ENCODE data around the gene POLA2.

The POLA2 gene

GRCh38 chr11:65291613-65292012, 29.9 kb downstream of the POLA2 start:
- no peak for TF ChIP-seq CTCF (IDR thresholded peaks at IDR 0.05; ENCODE audit: unreplicated experiment in 3 of 3)
- no peaks in the 10 kb centered on the region for H3K27me3 Mint-ChIP-seq (ENCODE audit: low read depth)
- H3K4me1 Mint-ChIP-seq = peaks cover 67% of the 10 kb centered on the region

GRCh38 chr11:65292890-65293289, 31.1 kb downstream of the POLA2 start:
- Mint-ChIP-seq H3K27me3 (ENCODE audit: low read depth) (no peaks in the 10 kb centered on the region), H3K27ac (peak overlapping the region; percentile 97 to 99 (median 98)), H3K9me3 (no peaks in the 10 kb centered on the region), H3K4me1 (peaks cover 76% of the 10 kb centered on the region), H3K36me3 (ENCODE audit: low read depth) (peaks cover 56% of the 10 kb centered on the region), H3K4me3 (peak overlapping the region; percentile 15 to 65 (median 17))
- TF ChIP-seq CTCF (IDR thresholded peaks at IDR 0.05; ENCODE audit: unreplicated experiment in 3 of 3) = no peak

More at GRCh38 chr11:65291613-65292012, 29.9 kb downstream of the POLA2 start:
- Mint-ChIP-seq H3K4me3 (peak overlapping the region; percentile 7 to 70 (median 41)), H3K9me3 (no peaks in the 10 kb centered on the region), H3K36me3 (ENCODE audit: low read depth) (peaks cover 65% of the 10 kb centered on the region), H3K27ac (peak overlapping the region; percentile 97 to 99 (median 98))

- no peaks in the 10 kb centered on the region for H3K27me3 Mint-ChIP-seq (ENCODE audit: low read depth)
- TF ChIP-seq CTCF (IDR thresholded peaks at IDR 0.05; ENCODE audit: unreplicated experiment in 3 of 3) = no peak
- H3K27ac Mint-ChIP-seq = peak overlapping the region; percentile 98 to 99 (median 99)
- H3K4me3 Mint-ChIP-seq = peak overlapping the region; percentile 70 to 84 (median 83)
- peaks cover 51% of the 10 kb centered on the region for H3K36me3 Mint-ChIP-seq (ENCODE audit: low read depth)
- no peaks in the 10 kb centered on the region for H3K9me3 Mint-ChIP-seq
- H3K4me1 Mint-ChIP-seq = peaks cover 87% of the 10 kb centered on the region
Measured at GRCh38 chr11:65293909-65294381, 32.2 kb downstream of the POLA2 start.

- H3K4me3 Mint-ChIP-seq = peak overlapping the region in 2 of 3 experiments; percentile 83 to 84
- peak overlapping the region; percentile 98 to 99 (median 99) for H3K27ac Mint-ChIP-seq
- H3K9me3 Mint-ChIP-seq = no peaks in the 10 kb centered on the region
- H3K36me3 Mint-ChIP-seq (ENCODE audit: low read depth) = peaks cover 45% of the 10 kb centered on the region
- TF ChIP-seq CTCF (IDR thresholded peaks at IDR 0.05; ENCODE audit: unreplicated experiment in 3 of 3) = no peak
- H3K4me1 Mint-ChIP-seq = peaks cover 87% of the 10 kb centered on the region
- no peaks in the 10 kb centered on the region for H3K27me3 Mint-ChIP-seq (ENCODE audit: low read depth)
Measured at GRCh38 chr11:65295001-65295400, 33.2 kb downstream of the POLA2 start.

- Mint-ChIP-seq H3K4me1 (peaks cover 86% of the 10 kb centered on the region), H3K4me3 (peak overlapping the region in 2 of 3 experiments; percentile 83 to 84), H3K27ac (peak overlapping the region; percentile 98 to 99 (median 99)), H3K9me3 (no peaks in the 10 kb centered on the region), H3K27me3 (ENCODE audit: low read depth) (no peaks in the 10 kb centered on the region), H3K36me3 (ENCODE audit: low read depth) (peaks cover 40% of the 10 kb centered on the region)
- no peak for TF ChIP-seq CTCF (IDR thresholded peaks at IDR 0.05; ENCODE audit: unreplicated experiment in 3 of 3)
Measured at GRCh38 chr11:65295571-65296341, 34.0 kb downstream of the POLA2 start.

Data from nephron (organoid).